AG04449 (cell line): ENCODE results near the gene DGKD.

Experiments used
- CTCF ChIA-PET: fragments of 350-600 bp; formaldehyde crosslinking; extraction: SDS; loops from one replicate; lab custom pipeline; 2021; ENCODE audit warnings: antibody characterized with exemption; lab: Yijun Ruan, JAX
- POLR2A ChIA-PET: fragments of 400-600, 350-600 bp; formaldehyde crosslinking; extraction: SDS; loops from one replicate; lab custom pipeline; 2020; ENCODE audit warnings: antibody characterized with exemption, inconsistent platforms; lab: Yijun Ruan, JAX
- DNase-seq: peaks from one replicate; pipeline ENCODE4 v3.0.0-alpha.2; 2010; ENCODE audit warnings: low read depth, low spot score
- H3K4me3 ChIP-seq: 2 replicates; pipeline ENCODE4 v1.5.1; 2011; ENCODE audit warnings: low read depth, mild to moderate bottlenecking, control low read depth, low read length
- TF ChIP-seq, protein P1 (sequence below): IDR thresholded peaks from one replicate; pipeline ENCODE4 v1.5.1; 2011; ENCODE audit warnings: mild to moderate bottlenecking, moderate library complexity, low read length, control low read depth, inconsistent platforms; ENCODE audit not compliant: insufficient read depth; ENCODE audit errors: missing control alignments

DGKD gene

DNA sequence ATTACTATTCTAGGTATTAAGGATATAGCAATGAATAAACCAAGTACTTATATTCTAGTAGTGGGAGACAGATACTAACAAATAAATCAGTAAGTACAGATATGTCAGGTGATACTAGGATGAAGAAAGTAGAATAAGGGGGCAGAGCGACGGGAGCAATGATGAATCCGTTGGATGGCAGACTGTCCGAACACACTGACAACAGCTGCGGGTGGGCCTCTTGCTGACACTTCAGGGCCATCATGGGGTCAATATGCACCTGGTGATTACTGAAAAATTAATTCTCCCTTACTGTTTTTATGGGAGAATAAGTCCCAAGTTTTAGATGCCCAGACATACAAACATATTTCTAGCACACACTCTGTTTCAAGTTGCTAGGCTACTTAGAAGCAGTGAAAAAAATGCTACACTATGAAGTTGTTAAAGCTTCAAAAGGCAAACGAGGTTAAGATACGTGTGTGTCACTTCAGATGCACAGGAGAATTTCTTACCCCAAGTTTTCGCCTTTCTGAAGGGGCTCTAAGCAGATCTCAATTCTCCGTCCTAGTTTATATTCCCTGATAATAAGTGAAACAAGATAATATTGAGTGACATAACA is 133.6 kb downstream of the DGKD start:
- CTCF ChIA-PET: interaction anchor here (0.7 to 1.2 kb wide), 2 partner anchors 40 to 134 kb away, joined by 3 to 4 read pairs; no protein-coding TSS in a partner anchor
- POLR2A ChIA-PET: interaction anchor here (0.6 kb wide), 1 partner anchor 219 kb away, joined by 3 read pairs; no protein-coding TSS in a partner anchor
- DNase-seq: no peak
- TF ChIP-seq, protein P1, sequence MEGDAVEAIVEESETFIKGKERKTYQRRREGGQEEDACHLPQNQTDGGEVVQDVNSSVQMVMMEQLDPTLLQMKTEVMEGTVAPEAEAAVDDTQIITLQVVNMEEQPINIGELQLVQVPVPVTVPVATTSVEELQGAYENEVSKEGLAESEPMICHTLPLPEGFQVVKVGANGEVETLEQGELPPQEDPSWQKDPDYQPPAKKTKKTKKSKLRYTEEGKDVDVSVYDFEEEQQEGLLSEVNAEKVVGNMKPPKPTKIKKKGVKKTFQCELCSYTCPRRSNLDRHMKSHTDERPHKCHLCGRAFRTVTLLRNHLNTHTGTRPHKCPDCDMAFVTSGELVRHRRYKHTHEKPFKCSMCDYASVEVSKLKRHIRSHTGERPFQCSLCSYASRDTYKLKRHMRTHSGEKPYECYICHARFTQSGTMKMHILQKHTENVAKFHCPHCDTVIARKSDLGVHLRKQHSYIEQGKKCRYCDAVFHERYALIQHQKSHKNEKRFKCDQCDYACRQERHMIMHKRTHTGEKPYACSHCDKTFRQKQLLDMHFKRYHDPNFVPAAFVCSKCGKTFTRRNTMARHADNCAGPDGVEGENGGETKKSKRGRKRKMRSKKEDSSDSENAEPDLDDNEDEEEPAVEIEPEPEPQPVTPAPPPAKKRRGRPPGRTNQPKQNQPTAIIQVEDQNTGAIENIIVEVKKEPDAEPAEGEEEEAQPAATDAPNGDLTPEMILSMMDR: no peak
- H3K4me3 ChIP-seq: no peak overlapping the region

DNA sequence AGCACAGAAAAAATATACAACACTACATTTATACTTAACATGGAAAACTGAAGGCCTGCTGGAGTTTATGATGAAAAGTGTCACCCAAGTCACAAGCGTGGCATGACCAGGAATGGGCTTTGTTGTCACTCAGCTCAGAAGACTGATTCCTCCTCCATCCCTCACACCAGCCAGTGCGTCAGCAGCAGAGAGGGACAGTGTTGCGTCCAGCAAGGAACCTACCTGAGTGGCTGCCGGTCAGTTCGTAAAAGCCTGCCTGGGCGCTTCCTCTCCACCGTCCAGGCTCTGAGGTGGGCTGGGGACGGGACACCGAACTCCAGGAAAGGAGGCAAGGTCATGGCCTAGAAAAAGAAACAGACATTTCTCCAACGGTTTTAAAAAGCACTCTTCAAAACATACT is 134.8 kb downstream of the DGKD start:
- no peak for DNase-seq
- TF ChIP-seq, protein P1: no peak
- CTCF ChIA-PET: no interaction called here
- POLR2A ChIA-PET: no interaction called here
- H3K4me3 ChIP-seq: no peak overlapping the region

DNA sequence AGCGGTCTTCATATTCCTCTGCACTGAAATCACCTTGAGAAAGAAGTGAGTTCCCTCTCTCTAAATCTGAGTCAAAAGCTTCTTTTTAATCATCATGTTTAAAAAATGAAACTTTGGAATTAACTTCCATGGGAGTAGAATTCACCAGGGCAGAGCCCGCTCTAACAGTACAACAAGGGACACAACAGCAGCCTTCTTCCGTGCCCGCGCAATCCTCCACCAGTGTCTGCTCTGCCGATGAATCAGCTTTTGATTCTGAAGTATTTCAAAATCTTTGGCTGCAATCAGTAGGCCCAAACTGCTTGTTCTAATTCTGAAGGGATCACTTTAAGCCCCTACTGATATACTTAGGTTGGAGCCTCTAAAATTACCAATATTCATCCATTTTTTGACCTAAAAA is 135.4 kb downstream of the DGKD start:
- POLR2A ChIA-PET: no interaction called here

DNA sequence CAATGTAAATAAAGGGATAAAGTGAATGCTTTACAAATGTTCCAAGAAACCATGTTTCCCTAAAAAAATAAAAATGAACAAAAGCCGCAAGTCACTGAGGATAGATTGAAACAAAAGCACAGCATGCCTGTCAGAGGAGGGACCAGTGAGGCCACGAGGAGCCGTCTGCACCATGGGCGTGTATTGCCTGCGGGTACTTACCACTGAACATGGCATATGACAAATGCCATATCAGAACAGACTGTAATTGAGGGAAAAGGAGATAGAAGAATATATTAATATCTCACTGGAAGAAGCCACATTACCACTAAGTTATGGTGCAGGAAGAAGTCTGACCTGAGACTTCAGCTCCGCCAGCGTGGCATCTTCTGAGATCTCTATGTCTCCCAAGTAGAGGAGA is 136.5 kb downstream of the DGKD start:
- TF ChIP-seq, protein P1: no peak
- ChIA-PET CTCF (no interaction called here), POLR2A (no interaction called here)
- DNase-seq: no peak
- H3K4me3 ChIP-seq: no peak overlapping the region

More for the DNA sequence above, 135.4 kb downstream of the DGKD start:
- TF ChIP-seq, protein P1: no peak
- H3K4me3 ChIP-seq: no peak overlapping the region
- DNase-seq: no peak
- CTCF ChIA-PET: no interaction called here

DNA sequence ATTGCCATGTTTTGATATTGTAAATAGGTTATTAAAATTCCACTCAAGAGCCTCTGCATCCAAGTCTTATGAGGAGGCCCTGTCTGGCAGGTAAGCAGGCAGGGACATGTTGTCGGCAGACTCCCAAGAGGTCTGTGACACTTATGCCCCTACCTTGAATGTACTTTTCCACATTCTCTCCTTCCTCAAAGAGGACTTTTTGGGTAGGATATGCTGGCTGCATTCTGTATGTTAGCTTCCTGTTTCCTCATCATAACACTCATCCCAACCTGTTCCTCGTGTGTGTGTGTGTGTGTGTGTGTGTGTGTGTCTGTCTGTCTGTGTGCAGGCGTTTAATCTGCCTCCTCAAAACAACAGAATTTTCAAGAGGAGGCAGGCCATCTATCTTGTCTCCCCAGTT is 137.0 kb downstream of the DGKD start:
- TF ChIP-seq, protein P1: no peak
- no peak for DNase-seq
- ChIA-PET CTCF (no interaction called here), POLR2A (no interaction called here)
- no peak overlapping the region for H3K4me3 ChIP-seq

DNA sequence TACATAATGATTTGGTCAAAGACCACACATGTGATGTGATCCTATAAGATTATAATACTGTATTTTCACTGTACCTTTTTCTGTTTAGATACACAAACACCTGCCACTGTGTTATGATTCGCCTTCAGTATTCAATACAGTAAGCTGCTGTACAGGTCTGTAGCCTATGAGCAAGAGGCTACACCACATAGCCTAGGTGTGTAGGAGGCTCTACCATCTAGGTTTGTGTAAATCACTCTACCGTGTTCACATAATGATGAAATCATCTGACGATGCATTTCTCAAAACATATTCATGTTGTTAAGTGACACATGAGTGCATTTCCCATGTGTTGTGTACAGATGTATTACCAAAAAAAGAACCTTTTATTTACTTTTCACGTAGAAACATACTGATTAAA is 137.8 kb downstream of the DGKD start:
- H3K4me3 ChIP-seq: no peak overlapping the region
- no peak for DNase-seq
- ChIA-PET CTCF (interaction anchor here (0.6 kb wide), 1 partner anchor 44 kb away, joined by 3 read pairs; no protein-coding TSS in a partner anchor), POLR2A (no interaction called here)
- TF ChIP-seq, protein P1: no peak
